ENCODE measurements around the gene PCK2. TPM values are rescaled to one million over a fixed set of nuclear protein-coding genes. Genes with fewer than 3 reads are reported as not detected.

PCK2 gene
- total and polyA plus RNA-seq, 12 donors = 0.75 to 7.3 (median 2.6) TPM

- no peaks in the 10 kb centered on the region for H3K27me3 ChIP-seq
- no peaks in the 10 kb centered on the region for H3K9me3 ChIP-seq
- WGBS, 2 donors = 85 to 93% methylated on average over 8 of the region's 8 CpGs
- H3K4me1 ChIP-seq = peaks cover 14 to 66% (median 48%) of the 10 kb centered on the region in 9 donors
- peak overlapping the region in 1 of 10 donors; percentile 99 for H3K4me3 ChIP-seq
- DNase-seq (no peak), ATAC-seq (no peak)
- no peak for TF ChIP-seq CTCF (IDR thresholded peaks at IDR 0.05)
- H3K36me3 ChIP-seq = peaks cover 0 to 35% (median 20%) of the 10 kb centered on the region in 9 donors
- intact Hi-C loops (cut with DNase I) = no loop called here
- peak overlapping the region in 7 of 10 donors; percentile 5 to 99 (median 97) for H3K27ac ChIP-seq
Measured at GRCh38 chr14:24137529-24138395, 43.7 kb downstream of the PCK2 start.

GRCh38 chr14:24138396-24139271 lies 44.5 kb downstream of the PCK2 start:
- no peak for DNase-seq
- no peak for TF ChIP-seq CTCF (IDR thresholded peaks at IDR 0.05)

GRCh38 chr14:24139272-24139934 lies 45.3 kb downstream of the PCK2 start:
- H3K9me3 ChIP-seq = no peaks in the 10 kb centered on the region
- intact Hi-C loops (cut with DNase I) = no loop called here
- H3K36me3 ChIP-seq = peaks cover 0 to 50% (median 20%) of the 10 kb centered on the region in 9 donors
- no peak for TF ChIP-seq CTCF (IDR thresholded peaks at IDR 0.05)
- no peak for ATAC-seq
- 88 to 89% methylated on average over 9 of the region's 9 CpGs for WGBS, 2 donors
- peak overlapping the region in 2 of 10 donors; percentile 8 to 20 for H3K27ac ChIP-seq
- DNase-seq = no peak
- H3K4me3 ChIP-seq = peak overlapping the region in 3 of 10 donors; percentile 70 to 88 (median 85)
- H3K27me3 ChIP-seq = no peaks in the 10 kb centered on the region
- H3K4me1 ChIP-seq = peaks cover 14 to 68% (median 44%) of the 10 kb centered on the region in 9 donors

More at GRCh38 chr14:24138396-24139271, 44.5 kb downstream of the PCK2 start:
- no peaks in the 10 kb centered on the region for H3K9me3 ChIP-seq
- no peaks in the 10 kb centered on the region for H3K27me3 ChIP-seq
- no peak overlapping the region for H3K4me3 ChIP-seq
- peaks cover 14 to 60% (median 44%) of the 10 kb centered on the region in 9 donors for H3K4me1 ChIP-seq
- H3K27ac ChIP-seq = peak overlapping the region in 2 of 10 donors; percentile 20 to 25
- peaks cover 0 to 42% (median 20%) of the 10 kb centered on the region in 9 donors for H3K36me3 ChIP-seq
- ATAC-seq = no peak
- WGBS, 2 donors = 78% methylated on average over 13 of the region's 13 CpGs
- intact Hi-C loops (cut with DNase I) = no loop called here
